Activated CD8-positive, alpha-beta memory T cell treated with anti-CD3 and anti-CD28 coated beads for 36 hours (primary cell): ENCODE data around the gene RAVER1. TPM values are rescaled to one million over a fixed set of nuclear protein-coding genes. Genes with fewer than 3 reads are reported as not detected.

Experiments used
- CTCF ChIA-PET: fragments of 350-600 bp; sonication (Branson Sonifier 250); formaldehyde crosslinking; loops from one replicate; lab custom pipeline; 2021; ENCODE audit warnings: antibody characterized with exemption; lab: Charles Lee
- POLR2A ChIA-PET: fragments of 350-600 bp; sonication (Branson Sonifier 250); formaldehyde crosslinking; loops from one replicate; lab custom pipeline; 2021; ENCODE audit warnings: antibody characterized with exemption; lab: Charles Lee
- total RNA-seq, 2 experiments: library from RNA; stranded (reverse); gene quantifications; one replicate each; pipeline ENCODE4 v1.2.3, GENCODE V29; 2021

Gene RAVER1
- total RNA-seq, 2 experiments from 2014 or later, result 100 to 102 TPM

GRCh38 chr19:10325732-10326131, 7.6 kb downstream of the RAVER1 start:
- ChIA-PET CTCF (interaction anchor here (1.0 kb wide), 1 partner anchor 16 kb away, joined by 3 read pairs; the partner anchor contains the start of gene ZGLP1), POLR2A (no interaction called here)

DNA sequence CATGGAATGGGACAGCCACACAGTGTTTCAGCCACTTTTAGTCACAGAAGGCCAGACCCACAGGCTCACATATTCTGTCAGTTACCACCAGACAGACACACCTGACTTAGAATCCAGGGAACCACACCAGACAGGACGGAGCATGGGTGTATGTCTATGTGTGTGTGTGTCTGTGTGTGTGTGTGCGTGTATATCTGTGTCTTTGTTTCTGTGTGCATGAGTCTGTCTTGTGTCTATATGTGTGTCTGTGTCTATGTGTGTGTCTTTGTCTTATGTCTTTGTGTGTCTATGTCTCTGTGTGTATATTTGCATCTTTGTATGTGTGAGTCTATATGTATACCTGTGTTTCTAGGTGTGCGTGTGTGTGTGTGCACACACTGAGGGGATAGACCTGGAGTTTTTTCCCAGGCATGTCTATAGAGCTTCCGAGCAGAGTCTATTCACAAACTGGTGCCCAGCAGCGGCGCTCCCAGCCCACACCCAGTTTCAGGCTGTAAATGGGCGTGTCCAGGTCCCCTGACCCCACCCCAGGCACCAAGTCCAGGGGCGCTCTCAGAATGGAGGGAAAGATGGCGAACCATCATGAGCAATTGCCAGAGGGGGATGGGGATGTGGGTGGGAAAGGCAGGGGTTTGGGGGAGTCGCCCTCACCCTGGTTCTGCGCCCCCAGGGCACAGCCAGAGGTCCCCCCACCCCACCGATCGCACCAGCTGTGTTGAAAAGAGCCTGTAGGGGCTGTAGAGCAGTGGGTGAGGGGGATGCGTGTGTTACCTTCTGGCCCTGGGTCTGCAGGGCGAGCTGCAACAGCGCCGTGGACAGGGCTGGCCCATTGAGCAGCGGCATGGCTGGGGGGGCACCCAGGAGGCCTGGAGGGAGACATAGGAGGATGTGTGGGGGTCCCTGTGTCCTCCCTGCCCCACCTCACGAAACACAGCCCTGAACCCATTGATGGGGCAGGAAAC, 11.2 kb downstream of the RAVER1 start:
- ChIA-PET CTCF (no interaction called here), POLR2A (no interaction called here)

- ChIA-PET CTCF (no interaction called here), POLR2A (no interaction called here)
These were observed 11.9 kb downstream of the RAVER1 start for GRCh38 chr19:10321417-10321797.

DNA sequence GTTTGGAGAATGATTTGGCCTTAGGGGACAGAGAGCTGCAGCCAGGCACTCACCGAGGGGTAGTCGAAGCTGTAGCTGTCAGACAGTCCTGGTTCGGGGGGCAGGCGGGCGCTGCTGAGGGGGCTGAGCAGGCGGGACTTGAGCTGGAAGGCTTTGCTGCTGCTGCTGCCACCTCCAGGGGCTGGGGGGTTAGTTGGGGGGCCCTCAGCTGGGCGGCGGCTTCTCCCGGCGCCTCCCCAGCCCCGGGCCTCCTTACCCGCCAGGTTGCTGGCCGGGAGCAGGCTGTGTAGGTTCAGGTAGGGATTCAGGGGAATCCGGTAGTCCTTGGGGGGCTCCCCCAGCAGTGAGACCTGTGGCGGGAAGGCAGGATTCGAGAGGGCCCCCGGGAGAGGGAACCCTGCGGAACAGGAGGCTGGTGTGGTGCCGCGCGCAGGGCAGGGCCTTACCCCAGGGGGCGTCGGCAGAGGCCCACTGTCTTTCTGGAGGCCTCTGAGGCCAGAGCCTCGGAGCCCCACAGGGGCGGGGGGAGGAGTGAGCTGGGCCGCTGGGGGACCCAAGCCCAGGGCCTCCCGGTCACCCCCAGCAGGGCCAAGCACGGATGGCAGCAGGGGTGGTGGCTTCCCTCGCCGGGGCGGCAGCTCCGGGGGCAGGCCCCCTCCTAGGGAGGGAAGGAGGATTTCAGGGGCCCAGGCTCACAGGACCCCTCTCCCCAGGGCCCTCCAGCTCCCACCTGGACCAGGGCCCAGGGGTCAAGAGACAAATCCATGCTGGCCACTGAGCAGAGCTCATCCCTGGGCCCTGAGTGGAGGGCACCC, 12.5 kb downstream of the RAVER1 start:
- CTCF ChIA-PET, result interaction anchor here (0.6 kb wide), 1 partner anchor 23 kb away, joined by 4 read pairs; no protein-coding TSS in a partner anchor
- POLR2A ChIA-PET, result interaction anchor here (0.7 to 0.8 kb wide), 2 partner anchors 12 to 13 kb away, joined by 7 read pairs; no protein-coding TSS in a partner anchor

GRCh38 chr19:10318807-10319682, 14.3 kb downstream of the RAVER1 start:
- CTCF ChIA-PET, result interaction anchor here (1.1 kb wide), 2 partner anchors 45 to 48 kb away, joined by 3 read pairs; no protein-coding TSS in a partner anchor
- POLR2A ChIA-PET, result interaction anchor here (0.7 to 1.0 kb wide), 2 partner anchors 14 to 1281 kb away, joined by 3 to 4 read pairs; partner anchors contain the start of gene RAVER1

GRCh38 chr19:10317857-10318462, 15.4 kb downstream of the RAVER1 start:
- ChIA-PET POLR2A (interaction anchor here (1.0 kb wide), 1 partner anchor 15 kb away, joined by 3 read pairs; the partner anchor contains the start of gene RAVER1), CTCF (interaction anchor here (1.1 to 1.7 kb wide), 3 partner anchors 44 to 59 kb away, joined by 3 to 5 read pairs (median 3); no protein-coding TSS in a partner anchor)

DNA sequence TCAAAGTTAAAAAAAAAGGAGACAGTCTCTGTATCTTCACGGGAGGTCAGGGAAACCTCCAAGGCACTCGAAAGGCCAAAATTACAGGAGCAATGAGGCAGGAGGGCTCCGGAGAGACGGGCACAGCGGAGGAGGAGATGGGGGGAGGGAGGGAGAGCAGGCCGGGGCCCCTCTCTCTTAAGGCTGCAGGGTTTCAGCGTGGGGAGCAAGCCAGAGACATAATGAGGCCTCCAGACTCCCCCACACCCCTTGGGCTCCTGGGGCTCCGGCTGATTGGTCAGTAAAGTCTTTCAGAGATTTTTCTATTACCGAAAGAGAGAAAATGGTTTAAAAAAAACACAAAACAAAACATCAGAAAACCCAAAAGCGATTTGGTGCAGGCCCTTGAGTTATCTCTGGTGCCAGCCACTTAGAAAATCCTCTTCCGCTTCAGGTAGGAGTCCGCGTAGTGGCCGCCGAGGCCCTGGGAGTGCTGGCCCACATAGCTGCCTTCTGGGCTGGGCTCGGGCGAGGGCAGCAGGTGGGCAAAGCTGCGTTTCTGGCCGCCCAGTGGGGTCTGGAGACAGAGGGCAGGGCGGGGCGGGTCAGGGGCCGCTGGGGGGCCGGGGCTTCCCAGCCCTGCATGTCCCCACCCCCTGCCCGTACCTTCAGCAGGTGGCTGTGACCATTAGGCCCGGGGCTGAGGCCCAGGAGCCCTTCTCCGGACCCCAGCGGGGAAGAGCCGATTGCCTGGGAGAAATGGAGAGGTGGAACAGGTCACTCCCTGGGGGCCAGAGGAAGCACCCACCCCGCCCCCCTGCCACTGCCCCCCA, 16.1 kb downstream of the RAVER1 start:
- ChIA-PET POLR2A (interaction anchor here (0.6 to 0.8 kb wide), 2 partner anchors 21 to 46 kb away, joined by 3 read pairs; partner anchors contain the start of gene ICAM1), CTCF (interaction anchor here (0.5 to 1.7 kb wide), 2 partner anchors 59 to 197 kb away, joined by 4 to 5 read pairs; partner anchors contain the start of gene EIF3G)

DNA sequence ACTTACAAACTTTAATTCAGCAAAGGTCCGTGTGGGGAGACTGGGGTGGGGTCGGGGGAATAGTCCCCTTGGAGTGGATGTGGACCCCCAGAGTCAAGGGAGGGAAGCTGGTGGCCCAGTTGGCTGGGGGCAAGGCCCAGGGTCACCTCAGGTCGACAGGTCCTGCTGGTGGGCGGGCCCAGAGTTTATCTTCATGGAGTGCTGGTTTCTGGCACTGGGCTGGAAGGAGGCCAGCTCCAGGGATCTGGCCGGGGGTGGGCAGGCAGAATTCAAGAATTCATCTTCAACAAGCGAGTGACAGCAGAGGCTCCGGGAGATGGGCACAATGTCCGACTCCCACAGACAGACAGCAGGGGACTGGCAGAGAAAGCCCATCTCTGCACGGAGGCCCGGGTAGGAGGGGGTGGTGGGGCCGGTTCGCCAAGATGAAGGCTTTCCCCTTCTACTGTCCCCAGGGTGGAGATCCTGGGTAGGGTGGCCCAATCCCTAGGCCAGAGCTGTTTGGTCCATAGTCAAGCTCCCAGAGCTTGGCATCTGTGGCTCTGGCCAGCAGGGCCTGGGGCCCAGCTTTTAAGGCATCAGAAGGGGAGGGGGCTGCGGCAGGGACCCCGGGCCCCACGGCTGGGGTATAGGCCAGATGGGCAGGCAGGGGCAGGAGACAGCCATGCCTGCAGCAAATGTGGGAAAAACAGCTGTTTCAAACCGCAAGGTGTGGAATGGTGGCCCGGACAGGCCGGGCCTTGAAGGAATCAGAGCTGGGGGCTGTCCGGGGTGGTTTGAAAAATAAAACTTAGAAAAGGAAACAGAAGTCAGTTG, 16.9 kb downstream of the RAVER1 start:
- ChIA-PET CTCF (interaction anchor here (0.5 to 1.7 kb wide), 2 partner anchors 58 to 196 kb away, joined by 4 to 5 read pairs; partner anchors contain the start of gene EIF3G), POLR2A (interaction anchor here (0.5 to 0.8 kb wide), 3 partner anchors 20 to 237 kb away, joined by 3 to 5 read pairs (median 3); partner anchors contain the start of gene ICAM1)

DNA sequence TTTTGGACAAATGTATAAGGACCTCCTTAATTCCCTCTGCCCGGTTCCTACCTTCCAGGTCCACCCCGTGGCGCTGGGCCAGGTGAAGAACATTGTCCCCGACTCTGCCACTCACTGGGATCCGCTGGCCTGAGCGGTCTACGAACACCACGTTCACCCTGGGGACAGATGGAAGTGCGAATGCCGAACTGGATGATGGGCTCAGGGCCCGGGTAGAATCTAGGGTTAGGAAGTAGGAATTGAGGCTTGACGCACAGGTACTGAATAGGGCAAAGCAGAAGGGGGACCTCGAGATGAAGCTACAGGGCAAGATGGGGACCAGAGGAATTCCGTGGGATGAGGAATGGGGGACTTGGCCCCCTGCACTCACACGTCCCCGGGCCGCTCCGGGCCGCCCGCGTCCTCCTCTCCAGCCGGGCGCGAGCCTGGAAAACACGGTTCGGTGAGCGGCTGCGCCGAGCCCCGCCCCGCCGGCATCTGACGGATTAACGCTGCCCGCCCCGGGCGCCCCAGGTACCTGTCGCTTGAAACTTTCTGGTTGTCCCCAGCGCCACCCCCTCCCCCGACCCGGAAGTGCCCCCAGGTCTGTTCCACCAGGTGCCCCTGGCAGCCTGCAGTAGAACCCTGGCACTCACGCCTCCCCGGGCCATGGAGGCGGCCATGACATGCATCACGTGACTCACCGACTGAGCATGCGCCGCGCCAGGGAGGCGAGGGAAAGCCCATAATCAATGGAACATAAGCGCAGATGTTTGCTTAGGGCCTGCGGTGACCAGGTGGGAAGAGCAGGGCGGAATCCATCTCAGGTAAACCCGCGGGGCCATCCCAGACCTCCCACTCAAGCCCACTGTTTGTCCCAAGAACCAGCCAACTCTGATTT, 17.8 kb downstream of the RAVER1 start, which contains the start of gene FDX2:
TSS of gene FDX2 (minus strand) at position 681 of the 880 bp plus-strand sequence. CDS start at position 662, 19 bp downstream.
- ChIA-PET CTCF (interaction anchor here (0.6 to 1.8 kb wide), 3 partner anchors 44 to 88 kb away, joined by 3 to 10 read pairs (median 3); no protein-coding TSS in a partner anchor), POLR2A (no interaction called here)

- ChIA-PET POLR2A (no interaction called here), CTCF (interaction anchor here (0.7 kb wide), 1 partner anchor 16 kb away, joined by 3 read pairs; no protein-coding TSS in a partner anchor)
These were observed 23.9 kb downstream of the RAVER1 start, which contains the start of gene ZGLP1 for GRCh38 chr19:10309423-10309822. Gene ZGLP1 (minus strand): TSS chr19:10309815.

GRCh38 chr19:10306327-10306726, 27.0 kb downstream of the RAVER1 start:
- CTCF ChIA-PET, result interaction anchor here (0.7 to 1.5 kb wide), 4 partner anchors 10 to 156 kb away, joined by 3 to 4 read pairs (median 3); partner anchors contain the start of gene ICAM1
- POLR2A ChIA-PET, result interaction anchor here (0.6 kb wide), 1 partner anchor 74 kb away, joined by 5 read pairs; the partner anchor contains the start of gene TYK2

DNA sequence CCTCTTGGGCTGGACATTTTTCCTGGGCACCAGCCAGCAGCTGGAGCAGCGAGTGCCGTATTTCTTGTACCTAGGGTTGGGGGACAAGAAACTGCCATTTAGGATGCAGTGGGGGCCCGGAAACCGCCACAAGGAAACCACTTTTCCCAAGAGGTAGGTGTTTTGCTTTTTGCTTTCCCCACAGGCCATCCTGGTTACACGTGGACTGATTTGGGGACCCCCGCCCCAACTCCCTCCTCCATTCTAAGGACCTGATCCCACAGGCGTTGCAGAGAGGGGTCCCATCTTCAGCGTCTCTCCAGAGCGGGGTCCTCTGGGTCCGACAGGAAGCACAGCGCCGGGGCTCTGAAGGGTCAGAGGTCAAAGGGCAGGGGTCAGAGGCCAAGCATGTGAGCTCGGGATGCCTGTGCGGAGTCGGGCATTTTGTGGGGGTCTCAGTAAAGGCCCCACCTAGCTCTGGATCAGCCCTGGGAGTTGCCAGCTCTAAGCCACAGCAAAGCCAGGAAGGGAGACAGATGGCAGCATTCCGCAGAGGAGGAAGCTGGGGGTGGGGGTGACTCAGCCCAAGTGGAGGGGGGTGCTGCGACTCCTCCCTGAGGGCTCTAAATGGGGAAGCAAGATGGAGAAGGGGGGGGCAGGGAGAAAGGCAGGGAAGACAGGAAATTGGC, 28.1 kb downstream of the RAVER1 start:
- POLR2A ChIA-PET, result no interaction called here
- CTCF ChIA-PET, result interaction anchor here (0.9 to 1.4 kb wide), 2 partner anchors 34 to 75 kb away, joined by 3 read pairs; partner anchors contain the start of genes ICAM1 and TYK2

GRCh38 chr19:10299545-10300458, 33.5 kb downstream of the RAVER1 start:
- ChIA-PET POLR2A (interaction anchor here (0.7 kb wide), 1 partner anchor 39 kb away, joined by 3 read pairs; no protein-coding TSS in a partner anchor), CTCF (no interaction called here)
